IPS-11a (cell line): ENCODE data around the gene TBC1D16.
"Not testable (repeated sequence)": the region's sequence is repeated elsewhere in the genome, so short reads cannot be mapped to it uniquely, and the experiment has no call there.

Experiments
- H3K4me3 ChIP-seq: one replicate; pipeline ENCODE4 v1.5.1; 2013; ENCODE audit warnings: low read depth, low read length, control low read depth

The TBC1D16 gene

GRCh38 chr17:80053102-80053501, 17.4 kb upstream of the TBC1D16 start:
- H3K4me3 ChIP-seq: no peak overlapping the region

- no peak overlapping the region for H3K4me3 ChIP-seq
These were observed 16.0 kb upstream of the TBC1D16 start for GRCh38 chr17:80051681-80052080.

- H3K4me3 ChIP-seq: no peak overlapping the region
These were observed 15.0 kb upstream of the TBC1D16 start for GRCh38 chr17:80050706-80051105.

GRCh38 chr17:80049986-80050385, 14.3 kb upstream of the TBC1D16 start:
- H3K4me3 ChIP-seq: no peak overlapping the region

- no peak overlapping the region for H3K4me3 ChIP-seq
These were observed 11.5 kb upstream of the TBC1D16 start for GRCh38 chr17:80047176-80047575.

- not testable (repeated sequence) for H3K4me3 ChIP-seq
These were observed 11.0 kb upstream of the TBC1D16 start for GRCh38 chr17:80046709-80047108.

- H3K4me3 ChIP-seq: no peak overlapping the region
These were observed 10.0 kb upstream of the TBC1D16 start for GRCh38 chr17:80045703-80046102.

GRCh38 chr17:80043963-80044362, 8.3 kb upstream of the TBC1D16 start:
- H3K4me3 ChIP-seq: no peak overlapping the region

- H3K4me3 ChIP-seq: peak overlapping the region; percentile 91
These were observed 1.2 kb upstream of the TBC1D16 start for GRCh38 chr17:80036715-80037477.

- H3K4me3 ChIP-seq: peak within 1 kb of the TSS; percentile 91
These were observed 454 bp upstream of the TBC1D16 start, which contains the start of gene CCDC40 for GRCh38 chr17:80035937-80036714. Gene CCDC40 (plus strand): TSS chr17:80036642. CDS start chr17:80036663, 21 bp downstream.

GRCh38 chr17:80034791-80035686, 633 bp downstream of the TBC1D16 start:
- peak overlapping the region; percentile 72 for H3K4me3 ChIP-seq

GRCh38 chr17:80033840-80034239, 1.8 kb downstream of the TBC1D16 start:
- H3K4me3 ChIP-seq: no peak overlapping the region

GRCh38 chr17:80032614-80033171, 3.0 kb downstream of the TBC1D16 start:
- no peak overlapping the region for H3K4me3 ChIP-seq

- no peak overlapping the region for H3K4me3 ChIP-seq
These were observed 3.8 kb downstream of the TBC1D16 start for GRCh38 chr17:80031691-80032430.

- no peak overlapping the region for H3K4me3 ChIP-seq
These were observed 4.8 kb downstream of the TBC1D16 start for GRCh38 chr17:80030730-80031410.

GRCh38 chr17:80029258-80029974, 6.3 kb downstream of the TBC1D16 start:
- H3K4me3 ChIP-seq: no peak overlapping the region

- no peak overlapping the region for H3K4me3 ChIP-seq
These were observed 7.6 kb downstream of the TBC1D16 start for GRCh38 chr17:80028030-80028429.

GRCh38 chr17:80027043-80027435, 8.6 kb downstream of the TBC1D16 start:
- H3K4me3 ChIP-seq: no peak overlapping the region
